GM12878 (cell line): ENCODE data around the gene PSMD1. TPM values are rescaled to one million over a fixed set of nuclear protein-coding genes. Genes with fewer than 3 reads are reported as not detected.

Source experiments
- ATAC-seq: fragments of 200-7000 bp; cut with Tn5 transposase; 3 replicates; pipeline ENCODE4 v1.9.1; 2020; ENCODE audit warnings: mild to moderate bottlenecking, moderate library complexity
- BruUV-seq: library from RNA; stranded (reverse); fragments of 400-500 nt; replicated peaks from 2 replicates; lab custom pipeline; 2021; lab: Mats Ljungman, UMichigan
- CTCF ChIA-PET: fragments of 300-600 bp; sonication (Branson Sonifier 250); formaldehyde crosslinking; extraction: SDS; loops from one replicate; lab custom pipeline; 2021; ENCODE audit warnings: inconsistent platforms; lab: Yijun Ruan, JAX
- POLR2A ChIA-PET: fragments of 350-600 bp; formaldehyde crosslinking; extraction: SDS; loops from one replicate; lab custom pipeline; 2021; ENCODE audit warnings: inconsistent platforms; lab: Charles Lee
- RAD21 ChIA-PET: fragments of 300-600 bp; sonication (Branson Sonifier 250); formaldehyde crosslinking; loops from one replicate; lab custom pipeline; 2023; ENCODE audit warnings: antibody characterized with exemption; ENCODE audit not compliant: unreplicated experiment; lab: Charles Lee
- SMC1A ChIA-PET: fragments of 300-600 bp; sonication (Branson Sonifier 250); formaldehyde crosslinking; loops from one replicate; lab custom pipeline; 2023; ENCODE audit not compliant: unreplicated experiment, uncharacterized antibody; lab: Charles Lee
- DNase-seq: peaks from one replicate; pipeline ENCODE4 v3.0.0-alpha.2; 2011; ENCODE audit warnings: low read depth, low spot score
- FAIRE-seq: peaks from 3 replicates; lab custom pipeline; 2011; peaks lifted over from hg19 to GRCh38; lab: Jason Lieb, UNC
- H2AFZ ChIP-seq: 2 replicates; pipeline ENCODE4 v1.6.0; 2011; ENCODE audit warnings: low read depth, low read length, control low read depth; ENCODE audit not compliant: control insufficient read depth
- H3K27ac ChIP-seq: 2 replicates; pipeline ENCODE4 v1.5.1; 2011; ENCODE audit warnings: control low read depth; ENCODE audit not compliant: control insufficient read depth, insufficient read depth
- H3K27me3 ChIP-seq, 2 experiments: replicated peaks in 1 of 2; 2 replicates each; pipeline versions ENCODE4 v1.6.0 to v1.6.1; 2011; ENCODE audit warnings: low read length in 1 of 2; ENCODE audit not compliant: control insufficient read depth in 2 of 2, insufficient read depth in 2 of 2
- H3K36me3 ChIP-seq, 2 experiments: 2 replicates each; pipeline ENCODE4 v1.5.1; 2011; ENCODE audit warnings: low read length in 1 of 2; ENCODE audit not compliant: control insufficient read depth in 2 of 2, insufficient read depth in 2 of 2
- H3K4me1 ChIP-seq: 2 replicates; pipeline ENCODE4 v1.6.1; 2011; ENCODE audit warnings: mild to moderate bottlenecking, low read length, moderate library complexity, mixed read lengths; ENCODE audit not compliant: control insufficient read depth, insufficient read depth
- H3K4me2 ChIP-seq: 2 replicates; pipeline ENCODE4 v1.6.0; 2011; ENCODE audit warnings: control low read depth; ENCODE audit not compliant: control insufficient read depth, insufficient read depth
- H3K4me3 ChIP-seq: fragments of 200-600 bp; sonication (generic); 2 replicates; pipeline ENCODE4 v1.5.1; 2016
- H3K79me2 ChIP-seq: 2 replicates; pipeline ENCODE4 v1.6.0; 2011; ENCODE audit warnings: low read length; ENCODE audit not compliant: control insufficient read depth, insufficient read depth
- H3K9ac ChIP-seq: 2 replicates; pipeline ENCODE4 v1.8.0; 2011; ENCODE audit warnings: low read length, control low read depth, mixed read lengths; ENCODE audit not compliant: control insufficient read depth, insufficient read depth
- H3K9me3 ChIP-seq: replicated peaks from 3 replicates; pipeline ENCODE4 v1.5.1; 2011; ENCODE audit warnings: mild to moderate bottlenecking, low read length; ENCODE audit not compliant: control insufficient read depth, insufficient read depth
- H4K20me1 ChIP-seq: 2 replicates; pipeline ENCODE4 v1.6.0; 2011; ENCODE audit not compliant: control insufficient read depth, insufficient read depth
- ATF7 ChIP-seq: fragments of 450-650 bp; IDR thresholded peaks from 2 replicates; pipeline ENCODE4 v1.6.1; 2016; ENCODE audit warnings: low read depth, mild to moderate bottlenecking
- CREB1 ChIP-seq: IDR thresholded peaks from 2 replicates; pipeline ENCODE4 v1.6.1; 2012; ENCODE audit warnings: low read depth, mild to moderate bottlenecking, inconsistent platforms
- NFXL1 ChIP-seq: fragments of 450-650 bp; IDR thresholded peaks from 2 replicates; pipeline ENCODE4 v1.6.1; 2017; ENCODE audit warnings: antibody characterized with exemption, mild to moderate bottlenecking, borderline replicate concordance
- NR2C1 ChIP-seq: fragments of 450-650 bp; IDR thresholded peaks from 2 replicates; pipeline ENCODE4 v1.6.1; 2017; ENCODE audit warnings: antibody characterized with exemption, mild to moderate bottlenecking, moderate library complexity
- PAX5 ChIP-seq: IDR thresholded peaks from 2 replicates; pipeline ENCODE4 v1.6.1; 2011; ENCODE audit warnings: low read depth, low read length, borderline replicate concordance
- STAT3 ChIP-seq: IDR thresholded peaks from 2 replicates; pipeline ENCODE4 v1.6.1; 2011; ENCODE audit warnings: low read depth, low read length, improper control_type of control experiment
- TCF7 ChIP-seq: IDR thresholded peaks from 2 replicates; pipeline ENCODE4 v1.6.1; 2014; ENCODE audit warnings: antibody characterized with exemption, borderline replicate concordance
- WGBS: methylation state at CpG from one replicate; pipeline ENCODE4 v1.1.6; 2016; ENCODE audit warnings: low lambda C conversion rate; ENCODE audit not compliant: insufficient replicate concordance, insufficient coverage; ENCODE audit errors: missing lambda C conversion rate; 5-methylcytosine and 5-hydroxymethylcytosine counted together
- in situ Hi-C: fragments of 300-500 bp; cut with MboI; formaldehyde crosslinking; loops from 9 replicates; pipeline ENCODE4 v1.14.3; 2018; ENCODE audit warnings: mixed read lengths
- intact Hi-C: fragments of 100-400 bp; cut with micrococcal nuclease; formaldehyde crosslinking; loops from one replicate; pipeline ENCODE4 v1.14.2; 2022; ENCODE audit not compliant: unreplicated experiment
- polyA plus RNA-seq, 11 experiments: library from polyadenylated mRNA; depleted of rRNA in 4 of 11; unstranded in 6 of 11; stranded (reverse) in 5 of 11; fragments of >200 nt; fragmentation: Nextera tagmentation in 4 of 11; fragmentation: Illumina TruSeq in 1 of 11; extraction: Ambion mirVana in 4 of 11; extraction: Trizol in 1 of 11; gene quantifications; 1 replicate in 1 of 11; 2 replicates in 10 of 11; pipeline versions ENCODE4 v1.2.1 to v1.2.3, GENCODE V29; 2011 to 2016; ENCODE audit warnings: inconsistent platforms in 2 of 11, missing spikeins in 2 of 11, low read depth in 1 of 11
- total RNA-seq, 4 experiments: library from RNA; depleted of rRNA in 3 of 4; stranded (reverse); fragments of >200 nt in 3 of 4; fragmentation: Illumina TruSeq in 1 of 4; extraction: Trizol in 1 of 4; gene quantifications; 2 replicates each; pipeline versions ENCODE4 v1.2.1 to v1.2.3, GENCODE V29; 2013 to 2021
- TF ChIP-seq, protein P1 (sequence below), 3 experiments: IDR thresholded peaks in 2 of 3; conservative IDR thresholded peaks in 1 of 3; 2 replicates each; pipeline ENCODE4 v1.5.1; 2011; ENCODE audit warnings: low read depth in 3 of 3, low read length in 3 of 3, mild to moderate bottlenecking in 3 of 3, control low read depth in 2 of 3, moderate library complexity in 2 of 3, inconsistent platforms in 1 of 3, mixed read lengths in 1 of 3; ENCODE audit not compliant: control insufficient read depth in 2 of 3, insufficient read depth in 1 of 3; ENCODE audit errors: extremely low read depth in 1 of 3
- TF ChIP-seq, protein P2 (sequence below): IDR thresholded peaks from 2 replicates; pipeline ENCODE4 v1.6.1; 2011; ENCODE audit warnings: low read depth, low read length, improper control_type of control experiment, borderline replicate concordance

PSMD1 gene
- total and polyA plus RNA-seq, 10 of the 15 experiments (the other 5 are each of a cell fraction or from before 2014, with no cell fraction given), result 87.4 to 220 (median 139) TPM

DNA sequence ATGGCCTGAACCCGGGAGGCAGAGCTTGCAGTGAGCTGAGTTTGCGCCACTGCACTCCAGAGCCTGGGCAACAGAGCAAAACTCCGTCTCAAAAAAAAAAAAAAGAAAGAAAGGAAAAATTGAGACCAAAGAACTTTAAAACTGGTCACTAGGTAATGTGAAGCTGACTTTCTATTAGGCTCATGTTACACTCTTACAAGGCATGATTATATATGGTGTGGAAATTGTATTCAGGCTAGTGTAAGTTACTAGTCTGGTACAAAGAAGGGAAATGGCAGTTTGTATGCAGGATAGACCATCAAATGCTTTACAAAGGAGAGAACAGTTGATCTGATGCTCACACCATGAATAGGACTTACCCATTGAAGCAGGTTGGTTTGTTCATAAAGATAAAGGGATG, 106.3 kb downstream of the PSMD1 start:
- Histone ChIP-seq H2AFZ (no peak overlapping the region), H3K27ac (no peak overlapping the region), H3K4me3 (no peak overlapping the region), H3K9me3 (no peaks in the 10 kb centered on the region), H3K9ac (no peak overlapping the region), H3K4me1 (peaks cover 8% of the 10 kb centered on the region; the same call in 1 of the 2 replicates), H3K79me2 (no peaks in the 10 kb centered on the region)
- 100% methylated on average over 1 of the region's 3 CpGs for WGBS
- BruUV-seq, result no TSS peak
- SMC1A ChIA-PET, result no interaction called here
- FAIRE-seq (no peak), DNase-seq (no peak), ATAC-seq (no peak)
- CTCF ChIA-PET, result interaction anchor here (1.1 kb wide), 1 partner anchor 17 kb away, joined by 3 read pairs; no protein-coding TSS in a partner anchor
- RAD21 ChIA-PET, result interaction anchor here (0.7 kb wide), 1 partner anchor 48 kb away, joined by 3 read pairs; no protein-coding TSS in a partner anchor
- TF ChIP-seq NFXL1 (no peak), CREB1 (no peak), TCF7 (no peak), ATF7 (no peak)
- TF ChIP-seq, all 136 proteins: peak for 0
- Histone ChIP-seq H3K27me3 (no peaks in the 10 kb centered on the region), H3K4me2 (no peak overlapping the region), H3K36me3 (peaks cover 9 to 19% of the 10 kb centered on the region in 2 experiments), H4K20me1 (no peaks in the 10 kb centered on the region)
- POLR2A ChIA-PET, result interaction anchor here (0.7 kb wide), 1 partner anchor 23 kb away, joined by 4 read pairs; no protein-coding TSS in a partner anchor
- intact Hi-C loops (no loop called here), in situ Hi-C loops (no loop called here)

DNA sequence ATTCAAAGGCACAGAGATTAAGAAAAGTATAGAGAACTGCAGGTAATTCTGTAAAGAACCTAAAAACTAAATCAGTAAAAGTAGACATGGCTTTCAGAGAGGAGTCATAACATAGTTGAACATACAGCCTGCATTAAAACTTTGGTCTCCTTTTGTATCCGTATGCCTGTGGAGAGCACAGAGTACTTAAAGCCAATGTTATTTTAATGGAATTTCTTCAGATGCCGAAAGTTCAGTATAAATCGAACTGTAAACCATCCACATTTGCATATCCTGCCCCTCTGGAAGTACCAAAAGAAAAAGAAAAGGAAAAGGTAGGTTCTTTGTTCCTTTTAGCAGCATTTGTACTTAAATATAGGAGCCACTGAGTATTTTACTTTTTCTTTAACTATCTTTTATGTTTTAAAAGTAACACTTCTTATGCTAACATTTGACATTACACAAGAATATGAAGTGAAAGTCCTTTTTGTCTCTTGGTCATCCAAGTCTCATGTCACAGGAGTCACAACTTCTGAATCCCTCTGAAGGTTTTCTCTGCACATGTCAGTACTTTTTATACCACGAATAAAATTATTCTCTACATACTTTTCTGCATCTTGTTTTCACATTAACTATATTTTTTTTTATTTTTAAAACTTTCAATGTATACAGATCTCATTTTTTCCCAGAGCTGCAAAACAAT, 106.9 kb downstream of the PSMD1 start:
- H3K4me3 ChIP-seq, result no peak overlapping the region
- ChIA-PET SMC1A (interaction anchor here (0.7 kb wide), 1 partner anchor 10 kb away, joined by 3 read pairs; no protein-coding TSS in a partner anchor), POLR2A (interaction anchor here (0.7 kb wide), 1 partner anchor 23 kb away, joined by 4 read pairs; no protein-coding TSS in a partner anchor), CTCF (no interaction called here), RAD21 (no interaction called here)
- 82% methylated on average over 4 of the region's 4 CpGs for WGBS
- H3K27ac ChIP-seq, result no peak overlapping the region
- no peak overlapping the region for H2AFZ ChIP-seq
- no peaks in the 10 kb centered on the region for H4K20me1 ChIP-seq
- H3K36me3 ChIP-seq, result peaks cover 9 to 19% of the 10 kb centered on the region in 2 experiments
- no peaks in the 10 kb centered on the region for H3K9me3 ChIP-seq
- peaks cover 8% of the 10 kb centered on the region; the same call in 1 of the 2 replicates for H3K4me1 ChIP-seq
- no peaks in the 10 kb centered on the region for H3K79me2 ChIP-seq
- no peak overlapping the region for H3K9ac ChIP-seq
- no TSS peak for BruUV-seq
- intact Hi-C loops (no loop called here), in situ Hi-C loops (no loop called here)
- DNase-seq (no peak), ATAC-seq (no peak), FAIRE-seq (no peak)
- H3K27me3 ChIP-seq, result no peaks in the 10 kb centered on the region
- H3K4me2 ChIP-seq, result no peak overlapping the region
- TF ChIP-seq NR2C1 (no peak), PAX5 (no peak), STAT3 (no peak), ATF7 (no peak)
- TF ChIP-seq, protein P1, sequence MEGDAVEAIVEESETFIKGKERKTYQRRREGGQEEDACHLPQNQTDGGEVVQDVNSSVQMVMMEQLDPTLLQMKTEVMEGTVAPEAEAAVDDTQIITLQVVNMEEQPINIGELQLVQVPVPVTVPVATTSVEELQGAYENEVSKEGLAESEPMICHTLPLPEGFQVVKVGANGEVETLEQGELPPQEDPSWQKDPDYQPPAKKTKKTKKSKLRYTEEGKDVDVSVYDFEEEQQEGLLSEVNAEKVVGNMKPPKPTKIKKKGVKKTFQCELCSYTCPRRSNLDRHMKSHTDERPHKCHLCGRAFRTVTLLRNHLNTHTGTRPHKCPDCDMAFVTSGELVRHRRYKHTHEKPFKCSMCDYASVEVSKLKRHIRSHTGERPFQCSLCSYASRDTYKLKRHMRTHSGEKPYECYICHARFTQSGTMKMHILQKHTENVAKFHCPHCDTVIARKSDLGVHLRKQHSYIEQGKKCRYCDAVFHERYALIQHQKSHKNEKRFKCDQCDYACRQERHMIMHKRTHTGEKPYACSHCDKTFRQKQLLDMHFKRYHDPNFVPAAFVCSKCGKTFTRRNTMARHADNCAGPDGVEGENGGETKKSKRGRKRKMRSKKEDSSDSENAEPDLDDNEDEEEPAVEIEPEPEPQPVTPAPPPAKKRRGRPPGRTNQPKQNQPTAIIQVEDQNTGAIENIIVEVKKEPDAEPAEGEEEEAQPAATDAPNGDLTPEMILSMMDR (IDR thresholded peaks at IDR 0.05 in 2 of 3, conservative IDR thresholded peaks at IDR 0.05 in 1 of 3; ENCODE audit: control insufficient read depth in 2 of 3, extremely low read depth in 1 of 3, insufficient read depth in 1 of 3, low read depth in 3 of 3, low read length in 3 of 3), result no peak
- TF ChIP-seq, protein P2, sequence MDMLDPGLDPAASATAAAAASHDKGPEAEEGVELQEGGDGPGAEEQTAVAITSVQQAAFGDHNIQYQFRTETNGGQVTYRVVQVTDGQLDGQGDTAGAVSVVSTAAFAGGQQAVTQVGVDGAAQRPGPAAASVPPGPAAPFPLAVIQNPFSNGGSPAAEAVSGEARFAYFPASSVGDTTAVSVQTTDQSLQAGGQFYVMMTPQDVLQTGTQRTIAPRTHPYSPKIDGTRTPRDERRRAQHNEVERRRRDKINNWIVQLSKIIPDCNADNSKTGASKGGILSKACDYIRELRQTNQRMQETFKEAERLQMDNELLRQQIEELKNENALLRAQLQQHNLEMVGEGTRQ, result no peak
